Measurements from ENCODE around the gene PA2G4. TPM values are rescaled to one million over a fixed set of nuclear protein-coding genes. Genes with fewer than 3 reads are reported as not detected.

Gene PA2G4
- total RNA-seq, 2 experiments from 2014 or later = 507 to 514 TPM

DNA sequence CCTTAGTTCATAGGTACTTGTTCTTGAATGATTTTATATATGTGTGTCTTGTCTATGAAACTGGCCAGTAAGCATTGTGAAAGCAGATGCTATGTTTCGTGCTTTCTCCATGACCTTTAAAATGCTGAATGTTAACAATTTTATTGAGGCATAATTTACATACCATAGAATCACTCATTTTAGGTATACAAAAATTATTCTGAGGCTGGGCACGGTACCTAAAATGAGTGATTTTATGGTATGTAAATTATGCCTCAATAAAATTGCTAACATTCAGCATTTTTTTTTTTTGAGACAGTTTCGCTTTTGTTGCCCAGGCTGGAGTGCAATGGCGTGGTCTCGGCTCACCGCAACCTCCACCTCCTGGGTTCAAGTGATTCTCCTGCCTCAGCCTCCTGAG, 30.5 kb downstream of the PA2G4 start:
- POLR2A ChIA-PET = interaction anchor here (0.6 kb wide), 1 partner anchor 14 kb away, joined by 18 read pairs; no protein-coding TSS in a partner anchor
- CTCF ChIA-PET = no interaction called here

- CTCF ChIA-PET = interaction anchor here (1.5 to 2.4 kb wide), 2 partner anchors 51 to 52 kb away, joined by 5 to 6 read pairs; partner anchors contain the start of gene SMARCC2
- POLR2A ChIA-PET = no interaction called here
Observed at GRCh38 chr12:56137853-56138571, 33.7 kb downstream of the PA2G4 start.

DNA sequence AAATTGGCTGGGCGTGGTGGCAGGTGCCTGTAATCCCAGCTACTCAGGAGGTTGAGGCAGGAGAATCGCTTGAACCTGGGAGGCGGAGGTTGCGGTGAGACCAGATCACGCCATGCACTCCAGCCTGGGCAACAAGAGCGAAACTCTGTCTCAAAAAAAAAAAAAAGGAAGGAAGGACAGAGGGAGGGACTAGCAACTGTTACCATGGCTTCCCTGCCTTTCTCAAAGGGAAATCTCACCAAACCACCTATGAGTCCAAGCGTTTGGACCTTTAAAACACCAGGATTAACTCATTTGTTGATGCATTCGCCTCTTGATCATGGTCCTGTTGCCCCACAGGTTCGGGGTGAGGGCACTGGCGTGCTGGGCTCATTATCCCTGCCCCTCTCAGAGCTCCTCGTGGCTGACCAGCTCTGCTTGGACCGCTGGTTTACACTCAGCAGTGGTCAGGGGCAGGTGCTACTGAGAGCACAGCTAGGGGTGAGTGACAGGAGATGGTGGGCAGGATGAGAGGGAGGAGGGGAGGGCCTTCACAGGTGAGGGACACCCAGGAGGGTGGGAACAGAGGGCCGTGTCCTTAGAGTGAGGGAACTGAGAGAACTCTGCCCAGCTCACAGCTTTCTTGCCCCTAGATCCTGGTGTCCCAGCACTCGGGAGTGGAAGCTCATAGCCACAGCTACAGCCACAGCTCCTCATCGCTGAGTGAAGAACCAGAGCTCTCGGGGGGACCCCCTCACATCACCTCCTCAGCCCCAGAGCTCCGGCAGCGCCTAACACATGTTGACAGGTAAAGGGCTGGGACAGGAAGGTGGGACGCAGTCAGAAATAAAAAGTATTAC, 37.8 kb downstream of the PA2G4 start:
- CTCF ChIA-PET = interaction anchor here (0.7 to 1.9 kb wide), 3 partner anchors 13 to 80 kb away, joined by 3 to 5 read pairs (median 3); partner anchors contain the start of gene SMARCC2
- POLR2A ChIA-PET = interaction anchor here (0.9 kb wide), 1 partner anchor 30 kb away, joined by 3 read pairs; no protein-coding TSS in a partner anchor

- ChIA-PET POLR2A (interaction anchor here (1.1 kb wide), 1 partner anchor 9 kb away, joined by 3 read pairs; the partner anchor contains the start of gene MYL6B), CTCF (interaction anchor here (0.7 to 1.9 kb wide), 4 partner anchors 12 to 79 kb away, joined by 3 to 5 read pairs (median 4); partner anchors contain the start of gene SMARCC2)
Observed at GRCh38 chr12:56143217-56143616, 38.9 kb downstream of the PA2G4 start.

DNA sequence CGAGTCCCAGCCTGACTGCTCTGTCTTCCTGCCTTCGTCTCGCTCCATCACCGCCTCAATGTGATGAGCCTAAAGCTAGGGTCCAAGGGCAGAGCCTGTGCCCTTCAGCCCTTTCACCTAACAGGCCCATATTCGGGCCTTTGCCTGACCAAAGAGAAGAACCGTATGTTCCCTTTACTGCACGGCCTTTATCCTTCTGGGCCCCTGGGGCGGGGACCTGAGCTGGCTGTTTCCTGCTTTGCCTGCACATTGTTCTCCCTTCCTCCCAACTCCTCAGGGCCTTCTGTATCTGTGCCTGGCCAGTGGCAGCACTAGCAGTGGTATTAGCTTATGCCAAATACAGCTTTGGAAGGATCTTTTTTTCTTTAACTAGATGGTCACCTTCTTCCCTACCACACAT, 39.5 kb downstream of the PA2G4 start:
- CTCF ChIA-PET = interaction anchor here (1.0 to 1.5 kb wide), 4 partner anchors 12 to 123 kb away, joined by 3 to 4 read pairs (median 4); partner anchors contain the start of genes COQ10A and SMARCC2
- POLR2A ChIA-PET = interaction anchor here (0.8 to 1.1 kb wide), 2 partner anchors 8 to 40 kb away, joined by 3 read pairs; partner anchors contain the start of genes MYL6B and PA2G4

DNA sequence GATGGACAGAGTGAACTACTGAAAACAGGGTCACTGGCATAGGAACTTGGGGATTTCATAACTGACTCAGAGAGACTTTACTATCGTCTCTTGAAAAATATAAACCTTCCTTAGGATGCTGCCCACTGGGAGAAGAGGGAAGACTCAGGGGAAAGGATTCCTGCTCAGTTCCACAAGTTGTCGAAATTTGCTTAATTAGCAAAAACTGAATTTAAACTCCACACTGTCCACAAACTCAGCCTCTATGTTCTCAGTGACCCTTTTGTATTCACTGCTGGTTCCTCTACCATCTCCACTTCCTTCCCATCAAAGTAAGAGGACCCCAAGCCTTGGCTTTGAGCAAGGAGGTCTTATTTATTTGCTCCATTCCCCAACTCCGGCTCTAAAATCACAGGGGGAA, 40.9 kb downstream of the PA2G4 start:
- POLR2A ChIA-PET = no interaction called here
- CTCF ChIA-PET = interaction anchor here (1.3 kb wide), 1 partner anchor 122 kb away, joined by 3 read pairs; the partner anchor contains the start of gene COQ10A

DNA sequence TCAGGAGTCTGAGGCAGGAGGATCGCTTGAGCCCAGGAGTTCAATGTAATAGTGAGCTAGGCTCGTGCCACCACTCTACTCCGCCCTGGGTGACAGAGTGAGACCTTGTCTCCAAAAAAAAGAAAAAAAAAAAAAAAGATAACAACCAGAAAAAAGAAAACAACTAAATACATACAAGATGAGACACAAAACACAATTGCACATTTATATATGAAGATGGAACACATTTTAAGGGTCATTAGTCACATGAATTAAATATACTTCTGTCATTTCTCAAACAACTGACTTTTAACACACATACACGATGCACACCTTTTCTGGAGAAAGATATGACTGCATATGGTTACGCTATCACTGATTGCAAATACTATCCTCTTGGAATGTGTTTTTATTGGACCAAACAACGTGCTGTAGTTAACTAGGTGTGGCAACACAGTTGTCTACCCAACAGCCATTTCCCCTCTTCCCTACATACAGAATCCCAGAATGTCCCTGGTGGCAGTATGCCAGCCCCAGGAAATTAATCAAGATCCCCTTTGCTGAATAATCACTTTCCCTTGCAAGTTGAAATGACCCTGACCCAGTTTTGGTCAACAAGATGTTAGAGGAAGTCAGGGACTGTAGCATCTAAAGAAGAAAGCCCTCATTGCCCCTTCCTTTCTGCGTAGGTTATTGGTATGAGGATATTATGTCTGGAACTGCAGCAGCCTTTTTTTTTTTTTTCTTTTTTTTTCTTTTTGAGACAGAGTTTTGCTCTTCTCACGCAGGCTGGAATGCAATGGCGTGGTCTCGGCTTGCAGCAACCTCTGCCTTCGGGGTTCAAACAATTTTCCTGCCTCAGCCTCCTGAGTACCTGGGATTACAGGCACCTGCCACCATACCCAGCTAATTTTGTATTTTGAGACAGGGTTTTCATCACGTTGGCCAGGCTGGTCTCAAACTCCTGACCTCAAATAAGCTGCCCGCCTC, 42.4 kb downstream of the PA2G4 start:
- ChIA-PET POLR2A (no interaction called here), CTCF (interaction anchor here (1.0 kb wide), 1 partner anchor 43 kb away, joined by 3 read pairs; no protein-coding TSS in a partner anchor)

GRCh38 chr12:56150563-56150962, 46.2 kb downstream of the PA2G4 start:
- POLR2A ChIA-PET = interaction anchor here (1.4 kb wide), 1 partner anchor 23 kb away, joined by 13 read pairs; the partner anchor contains the start of gene ESYT1
- CTCF ChIA-PET = interaction anchor here (0.7 to 3.0 kb wide), 6 partner anchors 11 to 33 kb away, joined by 3 to 7 read pairs (median 3); partner anchors contain the start of gene ZC3H10

DNA sequence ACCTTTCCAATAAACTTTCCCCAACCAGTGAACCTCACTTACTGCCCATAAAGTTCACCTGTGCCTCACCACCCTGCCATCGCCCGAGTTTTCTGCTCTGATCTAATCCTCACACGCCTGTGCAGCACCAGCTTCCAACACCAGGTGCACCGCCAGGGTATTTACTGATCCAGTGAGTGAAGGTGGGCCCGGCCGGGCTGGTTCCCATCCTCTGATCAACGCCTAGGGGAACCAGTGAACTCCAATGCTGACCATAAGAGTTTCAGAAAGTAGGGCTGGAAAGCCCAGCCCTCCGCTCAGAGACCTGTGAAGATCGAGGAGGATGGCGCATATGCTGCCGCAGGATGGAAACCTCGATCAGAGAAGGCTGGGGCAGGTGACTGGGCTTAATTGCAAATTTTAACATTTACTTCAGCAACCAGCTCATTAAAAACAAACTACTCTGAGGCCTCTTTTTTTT, 47.3 kb downstream of the PA2G4 start:
- ChIA-PET POLR2A (interaction anchor here (0.6 to 1.4 kb wide), 10 partner anchors 9 to 164 kb away, joined by 3 to 13 read pairs (median 4); partner anchors contain the start of genes CNPY2, ESYT1, PA2G4 and SMARCC2), CTCF (interaction anchor here (0.9 to 3.0 kb wide), 9 partner anchors 10 to 38 kb away, joined by 3 to 8 read pairs (median 3); partner anchors contain the start of genes ESYT1 and SMARCC2)

- POLR2A ChIA-PET = interaction anchor here (0.6 to 1.4 kb wide), 9 partner anchors 9 to 111 kb away, joined by 3 to 13 read pairs (median 4); partner anchors contain the start of genes ESYT1, PA2G4 and SMARCC2
- CTCF ChIA-PET = interaction anchor here (0.9 to 3.0 kb wide), 7 partner anchors 10 to 37 kb away, joined by 3 to 8 read pairs (median 3); partner anchors contain the start of genes ESYT1 and SMARCC2
Observed at GRCh38 chr12:56152132-56152755, 47.9 kb downstream of the PA2G4 start, which contains the start of gene MYL6B. Gene MYL6B (plus strand): TSS chr12:56152587. CDS start chr12:56153919, 1,332 bp downstream.

DNA sequence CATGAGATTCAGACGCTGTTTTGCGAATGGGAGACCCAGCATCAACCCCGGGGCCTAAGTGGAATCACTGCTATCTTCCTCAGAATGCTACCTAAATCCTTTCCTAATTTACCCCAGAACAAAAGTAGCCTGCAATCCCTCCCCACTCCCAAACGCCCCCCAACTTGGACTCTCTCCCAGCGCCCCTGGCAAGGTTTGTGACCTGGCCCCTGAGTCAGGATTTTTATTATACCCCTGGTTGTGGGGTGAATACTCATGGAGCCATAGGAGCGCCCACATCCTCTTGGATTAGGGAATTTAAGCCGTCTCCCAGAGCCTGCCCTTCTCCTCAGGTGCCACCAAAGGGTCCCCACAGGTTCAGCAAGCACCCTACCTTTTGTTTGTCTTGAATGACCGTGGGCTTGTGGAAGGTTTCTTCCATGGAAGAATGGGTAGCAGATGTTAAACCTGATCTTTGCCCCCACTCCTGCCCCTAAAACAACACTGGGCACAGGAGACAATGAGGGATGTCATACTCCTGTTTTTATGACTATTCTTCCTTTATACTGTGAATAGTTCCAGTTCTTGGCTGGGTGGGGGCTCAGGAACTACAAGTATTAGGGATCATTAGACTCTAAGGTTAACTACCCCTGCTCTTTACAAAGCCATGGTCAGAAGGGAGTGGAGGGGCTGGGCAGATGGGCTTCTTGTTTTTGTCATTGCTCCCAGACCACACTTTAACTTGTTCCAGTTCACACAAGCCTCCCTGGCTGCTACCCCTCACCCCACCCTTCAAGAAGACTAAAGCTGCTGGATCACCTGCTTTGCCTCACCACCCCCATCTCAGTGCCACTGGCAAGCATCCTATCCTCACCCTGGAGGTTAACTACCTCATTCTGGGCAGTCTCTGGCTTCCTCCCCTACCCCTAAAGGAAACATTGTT, 48.7 kb downstream of the PA2G4 start:
- POLR2A ChIA-PET = no interaction called here
- CTCF ChIA-PET = interaction anchor here (1.5 kb wide), 1 partner anchor 36 kb away, joined by 3 read pairs; the partner anchor contains the start of gene SMARCC2

- ChIA-PET POLR2A (no interaction called here), CTCF (interaction anchor here (0.7 to 1.5 kb wide), 5 partner anchors 27 to 70 kb away, joined by 3 to 5 read pairs (median 3); partner anchors contain the start of gene SMARCC2)
Observed at GRCh38 chr12:56153678-56154065, 49.3 kb downstream of the PA2G4 start.

DNA sequence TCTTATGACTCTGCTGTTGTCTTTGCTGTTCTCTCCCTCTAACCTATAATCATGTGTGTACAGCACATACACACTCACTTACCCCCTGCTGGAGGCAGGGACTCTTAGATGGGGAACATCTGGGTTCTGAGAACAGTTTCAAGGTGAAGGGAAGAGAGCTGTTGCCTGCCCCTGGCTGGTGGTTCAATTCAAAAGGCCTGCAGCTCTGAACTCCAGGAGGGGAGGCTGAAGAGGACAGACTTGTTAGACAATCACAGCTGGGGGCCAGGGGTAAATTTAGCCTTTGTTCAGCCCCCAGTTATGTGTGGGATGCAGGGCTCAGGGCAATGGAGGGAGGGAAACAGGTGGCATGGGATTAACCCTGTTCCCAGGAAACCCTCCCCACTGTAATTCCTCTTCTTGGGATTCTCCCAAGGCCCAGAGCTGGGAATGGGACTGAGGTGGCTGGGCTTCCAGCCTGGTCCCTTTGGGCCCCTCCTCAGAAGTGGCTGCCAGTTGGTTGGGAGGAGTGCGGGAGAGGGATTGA, 50.0 kb downstream of the PA2G4 start:
- POLR2A ChIA-PET = no interaction called here
- CTCF ChIA-PET = interaction anchor here (0.6 to 1.5 kb wide), 6 partner anchors 18 to 69 kb away, joined by 3 to 5 read pairs (median 3); partner anchors contain the start of gene SMARCC2

GRCh38 chr12:56154818-56155217, 50.5 kb downstream of the PA2G4 start:
- POLR2A ChIA-PET = no interaction called here
- CTCF ChIA-PET = interaction anchor here (0.6 to 1.5 kb wide), 5 partner anchors 19 to 68 kb away, joined by 3 to 5 read pairs (median 3); partner anchors contain the start of gene SMARCC2

- POLR2A ChIA-PET = interaction anchor here (0.6 kb wide), 1 partner anchor 110 kb away, joined by 12 read pairs; no protein-coding TSS in a partner anchor
Observed at GRCh38 chr12:56155256-56155845, 51.0 kb downstream of the PA2G4 start.

More at GRCh38 chr12:56155256-56155845, 51.0 kb downstream of the PA2G4 start:
- CTCF ChIA-PET = interaction anchor here (0.6 to 1.3 kb wide), 2 partner anchors 33 to 159 kb away, joined by 3 to 6 read pairs; partner anchors contain the start of gene SMARCC2

Data from activated CD8-positive, alpha-beta memory T cell treated with anti-CD3 and anti-CD28 coated beads for 36 hours (primary cell).